ENCODE results near the gene CPE. TPM values are rescaled to one million over a fixed set of nuclear protein-coding genes. Genes with fewer than 3 reads are reported as not detected.

Gene CPE
- under 1 TPM in 1 of 6 experiments, not detected in 5; 0.09 TPM for total RNA-seq (2021; fragmentation: NEBNext Ultra II Directional; extraction: Animal tissue kit (Norgen Biotek cat#: 25700))
- long read RNA-seq = 0 reads

- Mint-ChIP-seq H3K27ac (no peak within 1 kb of the TSS), H3K27me3 (ENCODE audit: insufficient read depth) (peaks cover 8% of the 10 kb centered on the region; the same call in 1 of the 2 replicates), H3K4me3 (peak within 1 kb of the TSS; percentile 60), H3K9me3 (no peaks in the 10 kb centered on the region; the same call in 1 of the 2 replicates), H3K36me3 (ENCODE audit: low read depth) (no peaks in the 10 kb centered on the region), H3K4me1 (ENCODE audit: low read depth) (no peaks in the 10 kb centered on the region)
- no peak for DNase-seq
- TF ChIP-seq CTCF (IDR thresholded peaks at IDR 0.05) = peak; percentile 46
Observed at GRCh38 chr4:165378745-165379677, at the start of gene CPE. TSS of gene CPE (plus strand) at chr4:165379008. CDS start at chr4:165379222, 214 bp downstream.

GRCh38 chr4:165330071-165330470 lies 48.7 kb upstream of the CPE start:
- H3K4me1 Mint-ChIP-seq (ENCODE audit: low read depth) = peaks cover 41% of the 10 kb centered on the region
- no peak overlapping the region for H3K4me3 Mint-ChIP-seq
- no peak overlapping the region for H3K27ac Mint-ChIP-seq
- H3K27me3 Mint-ChIP-seq (ENCODE audit: insufficient read depth) = no peaks in the 10 kb centered on the region
- H3K36me3 Mint-ChIP-seq (ENCODE audit: low read depth) = peaks cover 13% of the 10 kb centered on the region
- no peak for DNase-seq
- TF ChIP-seq CTCF (IDR thresholded peaks at IDR 0.05) = no peak
- H3K9me3 Mint-ChIP-seq = peaks cover 8% of the 10 kb centered on the region

- Mint-ChIP-seq H3K27me3 (ENCODE audit: insufficient read depth) (no peaks in the 10 kb centered on the region), H3K9me3 (peaks cover 2% of the 10 kb centered on the region), H3K36me3 (ENCODE audit: low read depth) (peaks cover 11% of the 10 kb centered on the region; the same call in 1 of the 2 replicates), H3K27ac (no peak overlapping the region), H3K4me3 (no peak overlapping the region), H3K4me1 (ENCODE audit: low read depth) (peaks cover 35% of the 10 kb centered on the region)
- no peak for TF ChIP-seq CTCF (IDR thresholded peaks at IDR 0.05)
- DNase-seq = no peak
Observed at GRCh38 chr4:165330666-165331065, 48.1 kb upstream of the CPE start.

GRCh38 chr4:165331359-165331758 lies 47.4 kb upstream of the CPE start:
- Mint-ChIP-seq H3K4me1 (ENCODE audit: low read depth) (peaks cover 28% of the 10 kb centered on the region), H3K27ac (no peak overlapping the region), H3K27me3 (ENCODE audit: insufficient read depth) (no peaks in the 10 kb centered on the region), H3K9me3 (no peaks in the 10 kb centered on the region), H3K4me3 (no peak overlapping the region), H3K36me3 (ENCODE audit: low read depth) (peaks cover 9% of the 10 kb centered on the region; the same call in 1 of the 2 replicates)
- DNase-seq = no peak
- no peak for TF ChIP-seq CTCF (IDR thresholded peaks at IDR 0.05)

GRCh38 chr4:165331823-165332222 lies 47.0 kb upstream of the CPE start:
- peaks cover 26% of the 10 kb centered on the region for H3K4me1 Mint-ChIP-seq (ENCODE audit: low read depth)
- no peak for DNase-seq
- H3K27me3 Mint-ChIP-seq (ENCODE audit: insufficient read depth) = no peaks in the 10 kb centered on the region
- H3K36me3 Mint-ChIP-seq (ENCODE audit: low read depth) = peaks cover 9% of the 10 kb centered on the region; the same call in 1 of the 2 replicates
- no peaks in the 10 kb centered on the region for H3K9me3 Mint-ChIP-seq
- H3K4me3 Mint-ChIP-seq = no peak overlapping the region
- no peak for TF ChIP-seq CTCF (IDR thresholded peaks at IDR 0.05)
- H3K27ac Mint-ChIP-seq = no peak overlapping the region

All from HFFc6 (cell line).